Upper lobe of right lung (tissue), 1 donor: Measurements from ENCODE around the gene KLHL35. TPM values are rescaled to one million over a fixed set of nuclear protein-coding genes. Genes with fewer than 3 reads are reported as not detected.

Source experiments
- ATAC-seq: fragments of 200-7000 bp; cut with Tn5 transposase; one replicate; pipeline ENCODE4 v1.9.1; 2020; ENCODE audit warnings: mild to moderate bottlenecking, moderate library complexity
- DNase-seq: peaks from one replicate; pipeline ENCODE4 v3.0.0-alpha.2; 2020
- H3K27ac ChIP-seq: fragments of 200-600 bp; one replicate; pipeline ENCODE4 v1.8.0; 2022
- H3K27me3 ChIP-seq: fragments of 200-600 bp; one replicate; pipeline ENCODE4 v1.8.0; 2022; ENCODE audit warnings: mild to moderate bottlenecking
- H3K36me3 ChIP-seq: fragments of 200-600 bp; one replicate; pipeline ENCODE4 v1.8.0; 2022
- H3K4me1 ChIP-seq: fragments of 200-600 bp; one replicate; pipeline ENCODE4 v1.8.0; 2022
- H3K4me3 ChIP-seq: fragments of 200-600 bp; one replicate; pipeline ENCODE4 v1.8.0; 2022; ENCODE audit warnings: mild to moderate bottlenecking
- H3K9me3 ChIP-seq: fragments of 200-600 bp; one replicate; pipeline ENCODE4 v1.8.0; 2022
- CTCF ChIP-seq: fragments of 200-600 bp; IDR thresholded peaks from one replicate; pipeline ENCODE4 v1.8.0; 2022; ENCODE audit warnings: antibody characterized with exemption
- intact Hi-C: fragments of 100-400 bp; cut with DNase I; formaldehyde crosslinking; loops from one replicate; pipeline ENCODE4 v1.11.0; 2022
- total RNA-seq: library from RNA; stranded (reverse); fragmentation: NEBNext Ultra II Directional; extraction: Animal tissue kit (Norgen Biotek cat#: 25700); gene quantifications from one replicate; pipeline ENCODE4 v1.2.1, GENCODE V29; 2021
- donor health status: DM: no; HTN: yes; CAD: no; lungs with severe emphysema.

KLHL35 gene
- total RNA-seq, 1 donor from 2014 or later = 3.4 TPM

- no peaks in the 10 kb centered on the region for H3K4me1 ChIP-seq
- H3K27ac ChIP-seq = no peak overlapping the region
- no peak overlapping the region for H3K4me3 ChIP-seq
- DNase-seq (no peak), ATAC-seq (no peak)
- H3K36me3 ChIP-seq = no peaks in the 10 kb centered on the region
- H3K9me3 ChIP-seq = no peaks in the 10 kb centered on the region
- intact Hi-C loops = no loop called here
- no peak for TF ChIP-seq CTCF
- H3K27me3 ChIP-seq = no peaks in the 10 kb centered on the region
Observed at GRCh38 chr11:75449271-75449670, 16.3 kb upstream of the KLHL35 start.

GRCh38 chr11:75447415-75447814, 14.4 kb upstream of the KLHL35 start:
- H3K4me1 ChIP-seq = no peaks in the 10 kb centered on the region
- no peak overlapping the region for H3K4me3 ChIP-seq
- H3K27me3 ChIP-seq = no peaks in the 10 kb centered on the region
- intact Hi-C loops = no loop called here
- ATAC-seq (no peak), DNase-seq (no peak)
- no peaks in the 10 kb centered on the region for H3K9me3 ChIP-seq
- TF ChIP-seq CTCF = no peak
- H3K27ac ChIP-seq = no peak overlapping the region
- no peaks in the 10 kb centered on the region for H3K36me3 ChIP-seq

GRCh38 chr11:75445315-75445953, 12.4 kb upstream of the KLHL35 start:
- DNase-seq (peak; percentile 84), ATAC-seq (peak; percentile 83)
- peak; percentile 95 for TF ChIP-seq CTCF
- Histone ChIP-seq H3K27me3 (no peaks in the 10 kb centered on the region), H3K4me1 (no peaks in the 10 kb centered on the region), H3K9me3 (no peaks in the 10 kb centered on the region), H3K27ac (no peak overlapping the region), H3K36me3 (no peaks in the 10 kb centered on the region), H3K4me3 (no peak overlapping the region)
- intact Hi-C loops = loop anchor here (2.0 kb wide), 1 partner anchor 89 kb away; no protein-coding TSS in a partner anchor

- no peaks in the 10 kb centered on the region for H3K4me1 ChIP-seq
- no peak overlapping the region for H3K4me3 ChIP-seq
- no peaks in the 10 kb centered on the region for H3K36me3 ChIP-seq
- intact Hi-C loops = no loop called here
- DNase-seq (no peak), ATAC-seq (no peak)
- no peak overlapping the region for H3K27ac ChIP-seq
- TF ChIP-seq CTCF = no peak
- H3K9me3 ChIP-seq = no peaks in the 10 kb centered on the region
- H3K27me3 ChIP-seq = no peaks in the 10 kb centered on the region
Observed at GRCh38 chr11:75443043-75443442, 10.0 kb upstream of the KLHL35 start.

- DNase-seq (no peak), ATAC-seq (no peak)
- Histone ChIP-seq H3K36me3 (no peaks in the 10 kb centered on the region), H3K27me3 (no peaks in the 10 kb centered on the region), H3K4me3 (no peak overlapping the region), H3K4me1 (no peaks in the 10 kb centered on the region), H3K9me3 (no peaks in the 10 kb centered on the region), H3K27ac (no peak overlapping the region)
- intact Hi-C loops = no loop called here
- TF ChIP-seq CTCF = no peak
Observed at GRCh38 chr11:75442161-75442885, 9.3 kb upstream of the KLHL35 start.
